ENCODE measurements around the gene RPS21.

The RPS21 gene

GRCh38 chr20:62386383-62387218 lies at the start of gene RPS21:
RPS21 (plus strand) TSS chr20:62387103; CDS start chr20:62387339, 236 bp downstream.
- H3K9me3 ChIP-seq (ENCODE audit: control insufficient read depth in 1 of 2, low read length in 2 of 2), result no peaks in the 10 kb centered on the region
- H3K4me1 ChIP-seq (ENCODE audit: control insufficient read depth in 1 of 2, insufficient read depth in 2 of 2, low read length in 2 of 2), result peaks cover 4 to 30% of the 10 kb centered on the region in 2 donors
- H3K4me3 ChIP-seq (ENCODE audit: low read depth in 1 of 2, low read length in 2 of 2), result peak within 1 kb of the TSS; percentile 93 to 97
- H3K27me3 ChIP-seq (ENCODE audit: low read depth, low read length), result no peaks in the 10 kb centered on the region
- H3K36me3 ChIP-seq (ENCODE audit: control insufficient read depth in 1 of 2, insufficient read depth in 2 of 2, low read length in 2 of 2), result peaks cover 17 to 25% of the 10 kb centered on the region in 2 donors
- peak within 1 kb of the TSS; percentile 72 for H3K27ac ChIP-seq (ENCODE audit: low read length)

GRCh38 chr20:62337558-62338293 lies 49.2 kb upstream of the RPS21 start:
- Histone ChIP-seq H3K4me3 (ENCODE audit: low read depth in 1 of 2, low read length in 2 of 2) (no peak overlapping the region), H3K27ac (ENCODE audit: low read length) (no peak overlapping the region), H3K9me3 (ENCODE audit: control insufficient read depth in 1 of 2, low read length in 2 of 2) (no peaks in the 10 kb centered on the region), H3K27me3 (ENCODE audit: low read depth, low read length) (no peaks in the 10 kb centered on the region), H3K4me1 (ENCODE audit: control insufficient read depth in 1 of 2, insufficient read depth in 2 of 2, low read length in 2 of 2) (no peaks in the 10 kb centered on the region), H3K36me3 (ENCODE audit: control insufficient read depth in 1 of 2, insufficient read depth in 2 of 2, low read length in 2 of 2) (peaks cover 17 to 70% of the 10 kb centered on the region in 2 donors)

DNA sequence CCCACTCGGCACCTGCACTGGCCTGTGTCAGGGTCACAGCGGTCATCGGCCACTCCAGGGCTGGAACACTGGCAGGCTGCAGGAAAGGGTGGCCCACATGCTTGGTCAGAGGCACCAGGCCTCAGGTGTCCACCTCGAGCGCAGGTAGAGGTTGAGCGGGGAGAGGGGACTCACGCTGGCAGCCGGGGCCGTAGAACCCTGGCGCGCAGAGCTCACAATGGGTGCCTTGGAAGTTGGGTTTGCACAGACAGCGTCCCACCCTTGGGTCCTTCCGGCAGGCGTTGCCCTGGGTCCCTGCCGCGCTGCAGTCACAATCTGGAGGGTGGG lies 48.6 kb upstream of the RPS21 start:
- Histone ChIP-seq H3K4me3 (ENCODE audit: low read depth in 1 of 2, low read length in 2 of 2) (no peak overlapping the region), H3K27ac (ENCODE audit: low read length) (no peak overlapping the region), H3K36me3 (ENCODE audit: control insufficient read depth in 1 of 2, insufficient read depth in 2 of 2, low read length in 2 of 2) (peaks cover 17 to 65% of the 10 kb centered on the region in 2 donors), H3K9me3 (ENCODE audit: control insufficient read depth in 1 of 2, low read length in 2 of 2) (no peaks in the 10 kb centered on the region), H3K27me3 (ENCODE audit: low read depth, low read length) (no peaks in the 10 kb centered on the region), H3K4me1 (ENCODE audit: control insufficient read depth in 1 of 2, insufficient read depth in 2 of 2, low read length in 2 of 2) (no peaks in the 10 kb centered on the region)

- Histone ChIP-seq H3K9me3 (ENCODE audit: control insufficient read depth in 1 of 2, low read length in 2 of 2) (no peaks in the 10 kb centered on the region), H3K4me1 (ENCODE audit: control insufficient read depth in 1 of 2, insufficient read depth in 2 of 2, low read length in 2 of 2) (no peaks in the 10 kb centered on the region), H3K36me3 (ENCODE audit: control insufficient read depth in 1 of 2, insufficient read depth in 2 of 2, low read length in 2 of 2) (peaks cover 17 to 54% of the 10 kb centered on the region in 2 donors), H3K27me3 (ENCODE audit: low read depth, low read length) (no peaks in the 10 kb centered on the region), H3K4me3 (ENCODE audit: low read depth in 1 of 2, low read length in 2 of 2) (no peak overlapping the region), H3K27ac (ENCODE audit: low read length) (no peak overlapping the region)
Measured at GRCh38 chr20:62339647-62340062, 47.2 kb upstream of the RPS21 start.

- H3K27me3 ChIP-seq (ENCODE audit: low read depth, low read length), result no peaks in the 10 kb centered on the region
- no peak overlapping the region for H3K27ac ChIP-seq (ENCODE audit: low read length)
- H3K4me3 ChIP-seq (ENCODE audit: low read depth in 1 of 2, low read length in 2 of 2), result no peak overlapping the region
- peaks cover 5 to 44% of the 10 kb centered on the region in 2 donors for H3K36me3 ChIP-seq (ENCODE audit: control insufficient read depth in 1 of 2, insufficient read depth in 2 of 2, low read length in 2 of 2)
- H3K4me1 ChIP-seq (ENCODE audit: control insufficient read depth in 1 of 2, insufficient read depth in 2 of 2, low read length in 2 of 2), result no peaks in the 10 kb centered on the region
- no peaks in the 10 kb centered on the region for H3K9me3 ChIP-seq (ENCODE audit: control insufficient read depth in 1 of 2, low read length in 2 of 2)
Measured at GRCh38 chr20:62342910-62343309, 44.0 kb upstream of the RPS21 start.

GRCh38 chr20:62344092-62344491 lies 42.8 kb upstream of the RPS21 start:
- Histone ChIP-seq H3K27ac (ENCODE audit: low read length) (no peak overlapping the region), H3K9me3 (ENCODE audit: control insufficient read depth in 1 of 2, low read length in 2 of 2) (peaks cover 0 to 3% of the 10 kb centered on the region in 2 donors), H3K27me3 (ENCODE audit: low read depth, low read length) (no peaks in the 10 kb centered on the region), H3K4me1 (ENCODE audit: control insufficient read depth in 1 of 2, insufficient read depth in 2 of 2, low read length in 2 of 2) (no peaks in the 10 kb centered on the region), H3K36me3 (ENCODE audit: control insufficient read depth in 1 of 2, insufficient read depth in 2 of 2, low read length in 2 of 2) (peaks cover 5 to 37% of the 10 kb centered on the region in 2 donors), H3K4me3 (ENCODE audit: low read depth in 1 of 2, low read length in 2 of 2) (no peak overlapping the region)

GRCh38 chr20:62344782-62345181 lies 42.1 kb upstream of the RPS21 start:
- peaks cover 3 to 33% of the 10 kb centered on the region in 2 donors for H3K36me3 ChIP-seq (ENCODE audit: control insufficient read depth in 1 of 2, insufficient read depth in 2 of 2, low read length in 2 of 2)

DNA sequence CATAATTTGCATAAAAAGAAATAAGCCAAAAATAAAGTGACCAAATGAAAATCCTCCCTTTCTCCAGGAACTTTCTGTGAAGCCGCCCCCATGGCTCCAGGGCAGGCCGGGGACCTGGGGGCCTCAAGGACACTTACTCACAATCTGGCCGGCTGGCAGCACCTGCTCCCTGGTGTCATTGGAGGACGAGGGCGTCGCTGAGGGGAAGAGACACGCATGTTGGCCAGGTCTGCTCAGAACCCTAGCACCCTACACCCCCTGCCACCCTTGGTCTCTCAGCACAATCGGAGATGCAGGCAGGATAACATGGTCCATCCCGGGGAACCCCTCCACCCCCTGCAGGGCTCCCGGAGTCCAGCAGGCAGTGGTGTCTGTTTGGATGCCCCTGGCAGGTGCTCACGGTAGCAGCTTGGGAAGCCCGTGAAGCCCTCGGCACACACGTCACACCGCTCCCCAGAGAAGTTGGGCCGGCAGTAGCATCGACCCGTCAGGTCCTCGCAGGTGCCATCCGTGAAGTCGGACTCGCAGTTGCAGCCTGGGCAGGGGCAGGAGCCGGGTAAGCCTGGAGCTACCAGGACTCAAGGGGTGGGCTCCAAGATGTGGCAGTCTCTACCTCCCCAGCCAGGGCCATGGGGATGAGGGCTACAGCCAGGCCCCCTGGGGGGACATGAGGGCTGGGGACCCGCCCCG lies 41.1 kb upstream of the RPS21 start:
- H3K4me1 ChIP-seq (ENCODE audit: control insufficient read depth in 1 of 2, insufficient read depth in 2 of 2, low read length in 2 of 2), result no peaks in the 10 kb centered on the region
- peaks cover 0 to 36% of the 10 kb centered on the region in 2 donors for H3K36me3 ChIP-seq (ENCODE audit: control insufficient read depth in 1 of 2, insufficient read depth in 2 of 2, low read length in 2 of 2)
- H3K4me3 ChIP-seq (ENCODE audit: low read depth in 1 of 2, low read length in 2 of 2), result no peak overlapping the region
- no peaks in the 10 kb centered on the region for H3K27me3 ChIP-seq (ENCODE audit: low read depth, low read length)
- H3K27ac ChIP-seq (ENCODE audit: low read length), result no peak overlapping the region
- H3K9me3 ChIP-seq (ENCODE audit: control insufficient read depth in 1 of 2, low read length in 2 of 2), result peaks cover 0 to 3% of the 10 kb centered on the region in 2 donors

More at GRCh38 chr20:62344782-62345181, 42.1 kb upstream of the RPS21 start:
- Histone ChIP-seq H3K27ac (ENCODE audit: low read length) (no peak overlapping the region), H3K27me3 (ENCODE audit: low read depth, low read length) (no peaks in the 10 kb centered on the region), H3K4me3 (ENCODE audit: low read depth in 1 of 2, low read length in 2 of 2) (no peak overlapping the region), H3K9me3 (ENCODE audit: control insufficient read depth in 1 of 2, low read length in 2 of 2) (peaks cover 0 to 3% of the 10 kb centered on the region in 2 donors), H3K4me1 (ENCODE audit: control insufficient read depth in 1 of 2, insufficient read depth in 2 of 2, low read length in 2 of 2) (no peaks in the 10 kb centered on the region)

DNA sequence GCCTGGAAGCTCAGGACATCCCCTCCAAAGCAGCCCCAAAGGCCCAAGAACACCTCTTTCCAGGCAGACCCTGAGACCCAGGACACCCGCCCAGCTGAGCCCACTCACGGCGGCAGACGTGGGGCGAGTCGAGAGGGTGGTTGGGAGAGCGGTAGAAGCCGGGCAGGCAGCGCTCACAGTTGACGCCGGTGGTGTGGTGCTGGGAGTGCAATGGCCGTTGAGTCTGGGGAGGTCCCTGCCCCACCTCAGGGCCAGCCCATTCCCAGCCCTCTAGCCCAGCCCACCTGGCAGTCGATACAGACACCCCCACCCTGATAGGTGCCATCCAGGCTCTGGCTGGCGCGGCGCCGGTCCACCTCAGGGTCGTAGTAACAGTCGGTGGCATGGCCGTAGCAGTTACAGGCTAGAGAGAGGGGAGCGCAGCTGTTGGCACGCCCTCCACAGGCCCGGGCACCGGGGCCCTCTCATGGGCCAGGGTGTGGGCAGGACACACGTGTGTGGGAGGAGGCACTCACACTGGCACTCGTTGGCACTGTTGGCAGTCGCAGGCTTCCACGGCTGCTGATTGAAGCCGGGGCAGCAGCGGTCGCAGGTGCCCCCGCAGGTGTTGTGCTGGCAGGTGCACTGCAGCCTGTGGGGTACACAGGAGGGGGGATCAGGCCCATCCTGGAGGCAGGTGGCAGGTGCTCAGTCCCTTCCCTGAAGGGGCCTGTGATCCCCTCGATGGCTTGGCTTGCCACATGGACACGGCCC lies 40.3 kb upstream of the RPS21 start:
- Histone ChIP-seq H3K9me3 (ENCODE audit: control insufficient read depth in 1 of 2, low read length in 2 of 2) (peaks cover 0 to 3% of the 10 kb centered on the region in 2 donors), H3K27ac (ENCODE audit: low read length) (no peak overlapping the region), H3K36me3 (ENCODE audit: control insufficient read depth in 1 of 2, insufficient read depth in 2 of 2, low read length in 2 of 2) (peaks cover 0 to 38% of the 10 kb centered on the region in 2 donors), H3K4me3 (ENCODE audit: low read depth in 1 of 2, low read length in 2 of 2) (no peak overlapping the region), H3K27me3 (ENCODE audit: low read depth, low read length) (no peaks in the 10 kb centered on the region), H3K4me1 (ENCODE audit: control insufficient read depth in 1 of 2, insufficient read depth in 2 of 2, low read length in 2 of 2) (no peaks in the 10 kb centered on the region)

- no peak overlapping the region for H3K4me3 ChIP-seq (ENCODE audit: low read depth in 1 of 2, low read length in 2 of 2)
- H3K36me3 ChIP-seq (ENCODE audit: control insufficient read depth in 1 of 2, insufficient read depth in 2 of 2, low read length in 2 of 2), result peaks cover 0 to 43% of the 10 kb centered on the region in 2 donors
- H3K27me3 ChIP-seq (ENCODE audit: low read depth, low read length), result no peaks in the 10 kb centered on the region
- H3K27ac ChIP-seq (ENCODE audit: low read length), result no peak overlapping the region
- H3K4me1 ChIP-seq (ENCODE audit: control insufficient read depth in 1 of 2, insufficient read depth in 2 of 2, low read length in 2 of 2), result no peaks in the 10 kb centered on the region
- H3K9me3 ChIP-seq (ENCODE audit: control insufficient read depth in 1 of 2, low read length in 2 of 2), result peaks cover 0 to 3% of the 10 kb centered on the region in 2 donors
Measured at GRCh38 chr20:62347151-62347404, 39.8 kb upstream of the RPS21 start.

DNA sequence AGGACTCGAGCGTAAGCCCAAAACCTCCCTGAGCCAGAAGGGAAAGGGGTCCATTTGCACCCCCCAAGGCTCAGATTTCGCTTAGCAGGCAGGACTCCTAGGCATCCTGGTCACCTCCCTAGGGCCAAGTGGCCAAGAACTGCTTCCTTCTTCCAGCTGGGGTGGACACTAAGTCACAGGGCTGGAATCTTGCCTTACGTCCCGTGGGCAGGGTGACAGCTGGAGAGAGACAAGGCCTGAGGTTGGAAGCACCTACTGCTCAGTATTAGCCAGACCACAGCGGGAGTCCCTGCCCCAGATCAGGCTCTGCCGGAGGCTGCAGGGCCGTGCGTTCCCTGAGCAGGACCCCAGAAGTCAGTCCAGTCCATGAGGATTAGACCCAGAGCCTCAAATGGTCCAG lies 39.5 kb upstream of the RPS21 start:
- H3K27me3 ChIP-seq (ENCODE audit: low read depth, low read length), result no peaks in the 10 kb centered on the region
- H3K27ac ChIP-seq (ENCODE audit: low read length), result no peak overlapping the region
- no peak overlapping the region for H3K4me3 ChIP-seq (ENCODE audit: low read depth in 1 of 2, low read length in 2 of 2)
- H3K4me1 ChIP-seq (ENCODE audit: control insufficient read depth in 1 of 2, insufficient read depth in 2 of 2, low read length in 2 of 2), result peaks cover 0 to 3% of the 10 kb centered on the region in 2 donors
- H3K36me3 ChIP-seq (ENCODE audit: control insufficient read depth in 1 of 2, insufficient read depth in 2 of 2, low read length in 2 of 2), result peaks cover 0 to 43% of the 10 kb centered on the region in 2 donors
- H3K9me3 ChIP-seq (ENCODE audit: control insufficient read depth in 1 of 2, low read length in 2 of 2), result peaks cover 0 to 3% of the 10 kb centered on the region in 2 donors

All from muscle layer of duodenum (tissue), 2 donors.